HEK293 (cell line): ENCODE results near the gene IBA57.

Experiments used
- CTCF ChIA-PET: fragments of 350-600 bp; formaldehyde crosslinking; extraction: SDS; loops from one replicate; lab custom pipeline; 2021; ENCODE audit warnings: antibody characterized with exemption; lab: Yijun Ruan, JAX
- POLR2A ChIA-PET: fragments of 300-600 bp; formaldehyde crosslinking; extraction: SDS; loops from one replicate; lab custom pipeline; 2020; ENCODE audit warnings: antibody characterized with exemption, inconsistent platforms; lab: Yijun Ruan, JAX
- H3K27ac ChIP-seq: fragments of 200-500 bp; sonication (Bioruptor generic); 2 replicates; pipeline ENCODE4 v1.5.1; 2014; ENCODE audit warnings: low read depth, low read length, control low read depth, inconsistent platforms; ENCODE audit errors: extremely low read depth
- H3K36me3 ChIP-seq, 2 experiments: fragments of 200-500 bp in 1 of 2; sonication (Bioruptor generic) in 1 of 2; 1 replicate in 1 of 2; 2 replicates in 1 of 2; pipeline ENCODE4 v1.5.1; 2014 to 2017; ENCODE audit warnings: inconsistent platforms in 2 of 2, low read length in 2 of 2; ENCODE audit not compliant: control insufficient read depth in 2 of 2, insufficient read depth in 1 of 2
- H3K4me1 ChIP-seq: fragments of 200-500 bp; sonication (Bioruptor generic); 2 replicates; pipeline ENCODE4 v1.5.1; 2014; ENCODE audit warnings: mild to moderate bottlenecking, low read length, inconsistent platforms; ENCODE audit not compliant: control insufficient read depth, insufficient read depth
- H3K4me3 ChIP-seq: 2 replicates; pipeline ENCODE4 v1.5.1; 2011; ENCODE audit warnings: low read depth, mild to moderate bottlenecking, control low read depth, low read length, moderate library complexity
- H3K9me3 ChIP-seq: fragments of 200-500 bp; sonication (Bioruptor generic); 2 replicates; pipeline ENCODE4 v1.5.1; 2014; ENCODE audit warnings: low read depth, low read length, inconsistent platforms; ENCODE audit not compliant: control insufficient read depth, insufficient read depth
- BCL6B ChIP-seq: fragments of 450-650 bp; formaldehyde crosslinking; IDR thresholded peaks from 2 replicates; pipeline ENCODE4 v1.5.1; 2017; ENCODE audit warnings: missing biosample characterization, missing genetic modification characterization
- GLIS2 ChIP-seq: fragments of 450-650 bp; formaldehyde crosslinking; IDR thresholded peaks from 2 replicates; pipeline ENCODE4 v1.5.1; 2016; ENCODE audit warnings: missing biosample characterization, missing genetic modification characterization
- KLF1 ChIP-seq: fragments of 450-650 bp; formaldehyde crosslinking; IDR thresholded peaks from 2 replicates; pipeline ENCODE4 v1.5.1; 2016; ENCODE audit warnings: missing biosample characterization, missing genetic modification characterization
- KLF9 ChIP-seq: fragments of 450-650 bp; formaldehyde crosslinking; IDR thresholded peaks from 2 replicates; pipeline ENCODE4 v1.5.1; 2016; ENCODE audit warnings: missing biosample characterization, missing genetic modification characterization, low read depth
- ZBTB17 ChIP-seq: fragments of 450-650 bp; formaldehyde crosslinking; IDR thresholded peaks from 2 replicates; pipeline ENCODE4 v1.5.1; 2016; ENCODE audit warnings: missing biosample characterization, missing genetic modification characterization
- ZFHX2 ChIP-seq: fragments of 450-650 bp; formaldehyde crosslinking; conservative IDR thresholded peaks from 2 replicates; pipeline ENCODE4 v1.5.1; 2016; ENCODE audit warnings: missing biosample characterization, missing genetic modification characterization
- ZFP37 ChIP-seq: fragments of 450-650 bp; formaldehyde crosslinking; IDR thresholded peaks from 2 replicates; pipeline ENCODE4 v1.5.1; 2016; ENCODE audit warnings: missing biosample characterization, missing genetic modification characterization
- ZFP69B ChIP-seq: fragments of 450-650 bp; formaldehyde crosslinking; IDR thresholded peaks from 2 replicates; pipeline ENCODE4 v1.5.1; 2016; ENCODE audit warnings: missing biosample characterization, missing genetic modification characterization
- ZNF140 ChIP-seq: fragments of 450-650 bp; formaldehyde crosslinking; IDR thresholded peaks from 2 replicates; pipeline ENCODE4 v1.5.1; 2016; ENCODE audit warnings: missing biosample characterization, missing genetic modification characterization
- ZNF174 ChIP-seq: fragments of 450-650 bp; formaldehyde crosslinking; IDR thresholded peaks from 2 replicates; pipeline ENCODE4 v1.5.0; 2017; ENCODE audit warnings: missing biosample characterization, mild to moderate bottlenecking, missing genetic modification characterization
- ZNF223 ChIP-seq: fragments of 450-650 bp; formaldehyde crosslinking; IDR thresholded peaks from 2 replicates; pipeline ENCODE4 v1.5.1; 2016; ENCODE audit warnings: missing biosample characterization, missing genetic modification characterization
- ZNF248 ChIP-seq: fragments of 450-650 bp; formaldehyde crosslinking; IDR thresholded peaks from 2 replicates; pipeline ENCODE4 v1.5.1; 2017; ENCODE audit warnings: missing biosample characterization, missing genetic modification characterization
- ZNF391 ChIP-seq: fragments of 450-650 bp; formaldehyde crosslinking; IDR thresholded peaks from 2 replicates; pipeline ENCODE4 v1.5.1; 2016; ENCODE audit warnings: low read depth, missing biosample characterization, missing genetic modification characterization, borderline replicate concordance
- ZNF626 ChIP-seq: fragments of 450-650 bp; sonication (Bioruptor Pico); formaldehyde crosslinking; IDR thresholded peaks from 2 replicates; pipeline ENCODE4 v1.5.1; 2018; ENCODE audit warnings: missing biosample characterization, missing genetic modification characterization, inconsistent platforms
- ZNF670 ChIP-seq: fragments of 450-650 bp; formaldehyde crosslinking; IDR thresholded peaks from 2 replicates; pipeline ENCODE4 v1.5.1; 2016; ENCODE audit warnings: missing biosample characterization, missing genetic modification characterization, low read depth
- ZNF692 ChIP-seq: fragments of 450-650 bp; formaldehyde crosslinking; IDR thresholded peaks from 2 replicates; pipeline ENCODE4 v1.5.1; 2016; ENCODE audit warnings: missing biosample characterization, missing genetic modification characterization
- ZNF704 ChIP-seq: fragments of 450-650 bp; formaldehyde crosslinking; IDR thresholded peaks from 2 replicates; pipeline ENCODE4 v1.5.1; 2016; ENCODE audit warnings: missing biosample characterization, missing genetic modification characterization
- ZNF76 ChIP-seq: fragments of 450-650 bp; formaldehyde crosslinking; IDR thresholded peaks from 2 replicates; pipeline ENCODE4; 2016; ENCODE audit warnings: low read depth, missing biosample characterization, missing genetic modification characterization, borderline replicate concordance

Gene IBA57

GRCh38 chr1:228147151-228147693 lies 18.4 kb upstream of the IBA57 start (continued):
- TF ChIP-seq ZNF626 (tag by site-specific recombination) (no peak), ZFHX2 (tag by site-specific recombination) (peak; percentile 84), KLF1 (tag by site-specific recombination) (peak; percentile 60), ZBTB17 (tag by site-specific recombination) (no peak), ZNF391 (tag by site-specific recombination) (no peak)
- TF ChIP-seq, all 188 proteins: peak for 5

GRCh38 chr1:228147768-228148167 lies 17.8 kb upstream of the IBA57 start:
- Histone ChIP-seq H3K36me3 (peaks cover 0 to 42% of the 10 kb centered on the region in 2 experiments; a peak in 1 of 3 replicates), H3K4me3 (no peak overlapping the region)
- TF ChIP-seq ZNF140 (tag by site-specific recombination), result no peak
- TF ChIP-seq BCL6B (tag by site-specific recombination), result no peak
- no peak for TF ChIP-seq ZNF76 (tag by site-specific recombination)
- no peak for TF ChIP-seq ZNF248 (tag by site-specific recombination)
- no peak for TF ChIP-seq ZNF670
- no peak for TF ChIP-seq ZNF223 (tag by site-specific recombination)
- TF ChIP-seq, all 188 proteins: peak for 0
- Histone ChIP-seq H3K4me1 (no peaks in the 10 kb centered on the region), H3K27ac (no peak overlapping the region), H3K9me3 (no peaks in the 10 kb centered on the region)
- POLR2A ChIA-PET, result no interaction called here
- CTCF ChIA-PET, result no interaction called here

GRCh38 chr1:228148196-228148861 lies 17.3 kb upstream of the IBA57 start:
- POLR2A ChIA-PET, result interaction anchor here (9.6 kb wide), 1 partner anchor 16 kb away, joined by 82 read pairs; the partner anchor contains the start of gene IBA57

More at GRCh38 chr1:228148196-228148861, 17.3 kb upstream of the IBA57 start:
- TF ChIP-seq ZNF692 (tag by site-specific recombination), result no peak; the same call in 1 of the 2 replicates
- no peak for TF ChIP-seq ZNF174 (tag by site-specific recombination)
- TF ChIP-seq KLF1 (tag by site-specific recombination), result 0 out of 2 replicates have a peak, but pooled peaks have one; percentile 14
- no peak for TF ChIP-seq BCL6B (tag by site-specific recombination)
- no peak for TF ChIP-seq ZFP37 (tag by site-specific recombination)
- no peak for TF ChIP-seq ZNF704 (tag by site-specific recombination)
- peak; percentile 69; the same call in 1 of the 2 replicates for TF ChIP-seq ZFP69B (tag by site-specific recombination)
- TF ChIP-seq GLIS2, result no peak; the same call in 1 of the 2 replicates
- TF ChIP-seq KLF9 (tag by site-specific recombination), result no peak
- no peaks in the 10 kb centered on the region for H3K4me1 ChIP-seq
- no peak overlapping the region for H3K4me3 ChIP-seq
- CTCF ChIA-PET, result interaction anchor here (0.6 kb wide), 1 partner anchor 30 kb away, joined by 3 read pairs; no protein-coding TSS in a partner anchor
- no peak overlapping the region for H3K27ac ChIP-seq
- H3K36me3 ChIP-seq, result peaks cover 0 to 42% of the 10 kb centered on the region in 2 experiments; a peak in 1 of 3 replicates
- H3K9me3 ChIP-seq, result no peaks in the 10 kb centered on the region
